ENCODE results near the gene THAP4. TPM values are rescaled to one million over a fixed set of nuclear protein-coding genes. Genes with fewer than 3 reads are reported as not detected.
"Not testable (repeated sequence)": the region's sequence is repeated elsewhere in the genome, so short reads cannot be mapped to it uniquely, and the experiment has no call there.

THAP4 gene
- total and polyA plus RNA-seq, 5 experiments from 2014 or later = 28.4 to 58.4 (median 31.8) TPM

- Mint-ChIP-seq H3K36me3 (peaks cover 0 to 51% (median 3%) of the 10 kb centered on the region in 3 donors), H3K4me1 (peaks cover 0 to 9% (median 2%) of the 10 kb centered on the region in 4 donors)
- POLR2A ChIA-PET = no interaction called here
Observed at GRCh38 chr2:241673189-241673663, 36.3 kb upstream of the THAP4 start.

GRCh38 chr2:241672243-241673188 is 35.6 kb upstream of the THAP4 start:
- no peak for DNase-seq
- Mint-ChIP-seq H3K4me1 (peaks cover 0 to 9% (median 2%) of the 10 kb centered on the region in 4 donors), H3K4me3 (no peak overlapping the region), H3K27me3 (no peaks in the 10 kb centered on the region), H3K36me3 (peaks cover 0 to 53% (median 3%) of the 10 kb centered on the region in 3 donors), H3K9me3 (no peaks in the 10 kb centered on the region), H3K27ac (no peak overlapping the region)
- POLR2A ChIA-PET = no interaction called here
- ATAC-seq = no peak

More at GRCh38 chr2:241673189-241673663, 36.3 kb upstream of the THAP4 start:
- Mint-ChIP-seq H3K27ac (peak overlapping the region in 4 of 10 donors; percentile 48 to 78 (median 65)), H3K27me3 (no peaks in the 10 kb centered on the region), H3K4me3 (no peak overlapping the region), H3K9me3 (no peaks in the 10 kb centered on the region)
- ATAC-seq (no peak), DNase-seq (no peak)

DNA sequence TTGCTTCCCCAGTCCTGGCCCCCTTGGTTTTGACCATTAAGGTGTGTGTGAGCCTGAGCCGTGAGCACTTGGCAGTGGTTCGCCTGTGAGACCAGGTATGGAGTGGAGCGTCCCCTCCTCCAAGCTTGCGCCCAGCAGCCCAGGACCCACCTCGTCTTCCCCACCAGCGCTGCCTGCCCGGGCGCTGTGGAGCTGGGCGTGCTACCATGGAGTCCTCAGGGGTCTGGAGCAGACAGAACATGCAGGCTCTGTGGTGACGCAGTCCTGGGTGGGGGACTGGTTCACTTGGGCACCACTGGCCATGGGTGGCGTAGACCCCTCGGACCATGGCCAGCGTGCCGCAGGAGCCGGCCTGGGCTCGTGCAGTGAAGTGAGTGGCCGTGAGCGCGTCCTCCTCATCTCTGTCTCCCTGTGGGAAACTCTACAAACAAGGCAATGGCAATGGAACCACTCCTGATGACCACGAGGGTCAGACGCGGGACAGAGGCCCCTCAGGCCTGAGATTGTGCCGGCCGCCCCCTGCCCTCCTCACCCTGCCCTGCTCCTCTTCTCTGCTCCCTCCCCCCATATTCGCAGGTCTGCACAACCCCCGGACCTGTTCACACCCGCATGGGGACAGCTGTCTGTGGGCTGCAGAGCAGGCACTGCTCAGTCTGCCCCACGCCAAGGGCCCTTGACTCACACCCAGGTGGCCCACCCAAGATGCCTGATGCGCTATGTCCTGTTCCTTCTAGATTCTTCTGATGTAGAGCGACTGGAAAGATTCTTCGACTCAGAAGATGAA is 34.7 kb upstream of the THAP4 start:
- POLR2A ChIA-PET = interaction anchor here (0.6 kb wide), 1 partner anchor 26 kb away, joined by 3 read pairs; no protein-coding TSS in a partner anchor
- DNase-seq (no peak), ATAC-seq (no peak)
- no peaks in the 10 kb centered on the region for H3K27me3 Mint-ChIP-seq
- H3K9me3 Mint-ChIP-seq = no peaks in the 10 kb centered on the region
- peaks cover 0 to 50% (median 3%) of the 10 kb centered on the region in 3 donors for H3K36me3 Mint-ChIP-seq
- H3K27ac Mint-ChIP-seq = no peak overlapping the region
- H3K4me3 Mint-ChIP-seq = no peak overlapping the region
- peaks cover 0 to 9% (median 2%) of the 10 kb centered on the region in 4 donors for H3K4me1 Mint-ChIP-seq

DNA sequence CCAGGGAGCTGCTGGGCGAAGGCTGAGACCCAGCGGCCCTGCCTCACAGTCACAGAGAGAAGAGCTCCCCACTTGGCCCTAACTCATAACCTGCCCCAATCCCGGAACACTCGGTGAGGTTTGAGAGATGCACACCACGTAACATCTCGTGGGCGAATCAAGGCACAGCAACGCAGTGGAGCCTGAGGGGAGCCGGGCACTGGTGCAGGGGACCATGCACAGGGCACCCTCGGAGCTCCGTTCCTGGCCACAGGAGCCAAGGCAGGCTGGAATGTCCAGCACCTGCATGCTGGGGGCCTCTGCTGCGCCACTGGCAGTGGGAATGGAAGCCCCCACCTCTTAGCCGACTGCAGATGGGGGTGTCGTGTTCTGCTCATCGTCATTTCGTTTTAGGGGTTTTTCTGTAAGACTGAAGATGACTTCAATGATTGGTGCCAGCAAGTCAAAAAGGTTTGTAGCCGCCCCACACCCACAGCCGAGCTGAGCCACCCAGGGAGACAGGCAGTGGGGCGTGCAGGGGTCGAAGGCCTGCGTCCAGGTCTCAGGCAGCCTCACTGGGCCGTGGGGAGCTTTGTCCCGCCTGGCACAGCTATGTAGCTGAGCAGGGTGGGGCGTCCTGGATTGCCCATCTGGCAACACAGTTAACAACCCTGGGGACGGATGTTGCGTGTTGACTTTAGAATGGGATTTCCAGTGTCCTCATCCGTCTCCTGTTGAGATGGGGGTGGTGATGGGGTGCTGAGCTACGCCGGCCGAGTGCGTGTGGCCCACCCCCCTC is 33.6 kb upstream of the THAP4 start:
- H3K4me3 Mint-ChIP-seq = no peak overlapping the region
- H3K9me3 Mint-ChIP-seq = no peaks in the 10 kb centered on the region
- H3K27ac Mint-ChIP-seq = peak overlapping the region in 2 of 10 donors; percentile 31 to 78
- H3K36me3 Mint-ChIP-seq = peaks cover 0 to 58% (median 3%) of the 10 kb centered on the region in 3 donors
- H3K4me1 Mint-ChIP-seq = peaks cover 0 to 10% (median 3%) of the 10 kb centered on the region in 4 donors
- ATAC-seq (no peak), DNase-seq (no peak)
- no peaks in the 10 kb centered on the region for H3K27me3 Mint-ChIP-seq
- POLR2A ChIA-PET = interaction anchor here (0.6 kb wide), 1 partner anchor 27 kb away, joined by 3 read pairs; no protein-coding TSS in a partner anchor

GRCh38 chr2:241668839-241669238 is 31.9 kb upstream of the THAP4 start:
- H3K27me3 Mint-ChIP-seq = no peaks in the 10 kb centered on the region
- DNase-seq = no peak
- no peaks in the 10 kb centered on the region for H3K9me3 Mint-ChIP-seq
- no peak for ATAC-seq
- peaks cover 3 to 11% (median 5%) of the 10 kb centered on the region in 4 donors for H3K4me1 Mint-ChIP-seq
- POLR2A ChIA-PET = interaction anchor here (0.9 kb wide), 1 partner anchor 24 kb away, joined by 3 read pairs; no protein-coding TSS in a partner anchor
- H3K4me3 Mint-ChIP-seq = no peak overlapping the region
- H3K27ac Mint-ChIP-seq = no peak overlapping the region
- H3K36me3 Mint-ChIP-seq = peaks cover 0 to 55% (median 3%) of the 10 kb centered on the region in 3 donors

DNA sequence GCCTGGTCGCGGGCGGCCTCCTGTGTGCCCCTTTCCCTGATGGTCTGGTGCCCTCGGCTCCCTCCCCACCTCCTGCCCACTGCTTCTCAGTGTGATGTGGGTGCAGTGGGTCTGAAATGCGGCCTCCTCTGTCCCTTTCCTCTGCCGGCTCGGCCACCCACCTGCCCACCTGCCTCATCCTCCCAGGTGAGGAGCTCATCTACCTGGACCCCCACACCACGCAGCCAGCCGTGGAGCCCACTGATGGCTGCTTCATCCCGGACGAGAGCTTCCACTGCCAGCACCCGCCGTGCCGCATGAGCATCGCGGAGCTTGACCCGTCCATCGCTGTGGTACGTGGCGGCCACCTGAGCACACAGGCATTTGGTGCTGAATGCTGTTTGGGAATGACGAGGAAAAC is 31.4 kb upstream of the THAP4 start:
- no peak for ATAC-seq

GRCh38 chr2:241666627-241667400 is 29.9 kb upstream of the THAP4 start:
- POLR2A ChIA-PET = no interaction called here
- peak overlapping the region in 1 of 10 donors; percentile 53 for H3K27ac Mint-ChIP-seq
- peaks cover 0 to 59% (median 3%) of the 10 kb centered on the region in 3 donors for H3K36me3 Mint-ChIP-seq

More for the DNA sequence above, 31.4 kb upstream of the THAP4 start:
- Mint-ChIP-seq H3K27me3 (no peaks in the 10 kb centered on the region), H3K9me3 (no peaks in the 10 kb centered on the region), H3K4me1 (peaks cover 3 to 6% (median 4%) of the 10 kb centered on the region in 4 donors), H3K36me3 (peaks cover 0 to 56% (median 3%) of the 10 kb centered on the region in 3 donors), H3K4me3 (no peak overlapping the region), H3K27ac (no peak overlapping the region)
- DNase-seq = no peak
- POLR2A ChIA-PET = interaction anchor here (0.9 kb wide), 1 partner anchor 24 kb away, joined by 3 read pairs; no protein-coding TSS in a partner anchor

DNA sequence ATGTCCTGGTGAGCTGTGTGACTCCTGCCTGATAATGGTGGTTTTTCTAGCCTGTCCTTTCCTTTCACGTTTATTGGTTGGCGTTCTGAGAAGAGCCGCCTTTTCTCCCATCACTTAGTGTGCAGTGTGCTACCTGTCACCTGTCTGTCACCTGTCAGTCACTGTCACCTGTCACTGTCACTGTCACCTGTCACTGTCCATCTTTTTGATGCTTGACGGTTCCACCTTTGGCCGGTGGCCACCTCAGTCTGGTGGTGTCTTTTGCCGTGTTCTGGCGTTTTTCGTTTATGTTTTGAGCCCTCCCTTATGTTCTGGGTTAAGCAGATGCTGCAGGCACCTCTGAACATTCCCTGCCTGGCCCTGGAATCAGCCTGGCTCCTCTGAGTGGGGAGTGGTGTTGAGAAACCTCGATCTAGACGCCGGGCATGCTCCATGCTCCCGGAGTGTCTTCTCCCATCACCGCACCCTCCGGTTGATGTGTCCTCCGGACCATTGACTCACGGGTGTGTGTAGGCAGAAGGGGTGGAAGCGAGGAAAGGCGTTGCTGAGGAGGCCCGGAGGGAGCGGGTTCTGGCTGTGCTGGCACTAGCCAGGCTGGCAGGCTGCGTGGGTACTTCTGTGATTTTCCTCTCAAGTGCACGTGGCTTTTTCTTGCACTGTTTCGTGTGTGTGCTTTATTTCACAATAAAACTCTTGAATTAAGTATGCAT is 28.9 kb upstream of the THAP4 start:
- ATAC-seq = no peak
- no peak for DNase-seq
- Mint-ChIP-seq H3K4me1 (peaks cover 3 to 4% (median 4%) of the 10 kb centered on the region in 4 donors), H3K27me3 (no peaks in the 10 kb centered on the region), H3K4me3 (no peak overlapping the region), H3K27ac (peak overlapping the region in 1 of 10 donors; percentile 83), H3K9me3 (no peaks in the 10 kb centered on the region), H3K36me3 (peaks cover 0 to 60% (median 6%) of the 10 kb centered on the region in 3 donors)
- POLR2A ChIA-PET = no interaction called here

More at GRCh38 chr2:241666627-241667400, 29.9 kb upstream of the THAP4 start:
- no peak for ATAC-seq
- no peaks in the 10 kb centered on the region for H3K9me3 Mint-ChIP-seq
- no peak for DNase-seq
- H3K4me1 Mint-ChIP-seq = peaks cover 3 to 4% (median 4%) of the 10 kb centered on the region in 4 donors
- no peaks in the 10 kb centered on the region for H3K27me3 Mint-ChIP-seq
- no peak overlapping the region for H3K4me3 Mint-ChIP-seq

DNA sequence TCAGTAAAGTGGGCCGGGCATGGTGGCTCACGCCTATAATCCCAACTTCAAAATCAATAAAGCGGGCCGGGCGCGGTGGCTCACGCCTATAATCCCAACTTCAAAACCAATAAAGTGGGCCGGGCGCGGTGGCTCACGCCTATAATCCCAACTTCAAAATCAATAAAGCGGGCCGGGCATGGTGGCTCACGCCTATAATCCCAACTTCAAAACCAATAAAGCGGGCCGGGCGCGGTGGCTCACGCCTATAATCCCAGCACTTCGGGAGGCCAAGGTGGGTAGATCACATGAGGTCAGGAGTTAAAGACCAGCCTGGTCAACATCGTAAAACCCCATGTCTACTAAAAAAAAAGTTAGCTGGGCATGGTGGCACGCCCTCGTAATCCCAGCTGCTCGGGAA is 25.8 kb upstream of the THAP4 start:
- H3K27me3 Mint-ChIP-seq, H3K4me1 Mint-ChIP-seq, H3K4me3 Mint-ChIP-seq, H3K27ac Mint-ChIP-seq, ATAC-seq, H3K9me3 Mint-ChIP-seq, POLR2A ChIA-PET, DNase-seq: not testable (repeated sequence)
- H3K36me3 Mint-ChIP-seq = peaks cover 0 to 61% (median 15%) of the 10 kb centered on the region in 3 donors

- H3K4me1 Mint-ChIP-seq = peaks cover 3 to 6% (median 4%) of the 10 kb centered on the region in 4 donors
- no peak overlapping the region for H3K4me3 Mint-ChIP-seq
- ATAC-seq (no peak), DNase-seq (no peak)
- H3K36me3 Mint-ChIP-seq = peaks cover 0 to 62% (median 15%) of the 10 kb centered on the region in 3 donors
- H3K9me3 Mint-ChIP-seq = no peaks in the 10 kb centered on the region
- no peaks in the 10 kb centered on the region for H3K27me3 Mint-ChIP-seq
- H3K27ac Mint-ChIP-seq = peak overlapping the region in 1 of 10 donors; percentile 19
- POLR2A ChIA-PET = no interaction called here
Observed at GRCh38 chr2:241660593-241661213, 23.7 kb upstream of the THAP4 start.
